Measurements from ENCODE around the gene FASTK. TPM values are rescaled to one million over a fixed set of nuclear protein-coding genes. Genes with fewer than 3 reads are reported as not detected.

The FASTK gene
- polyA plus RNA-seq, 4 donors: 41.3 to 74.7 (median 47.8) TPM

GRCh38 chr7:151083071-151083823 is 2.6 kb upstream of the FASTK start, which contains the start of gene TMUB1:
Gene TMUB1 (minus strand): TSS chr7:151083493. CDS start chr7:151082563, 930 bp downstream.
- DNase-seq (ENCODE audit: low read depth in 4 of 4, low spot score in 3 of 4): no peak

- no peak for DNase-seq (ENCODE audit: low read depth in 4 of 4, low spot score in 3 of 4)
These were observed 1.8 kb upstream of the FASTK start for GRCh38 chr7:151082141-151083070.

GRCh38 chr7:151081170-151082101 is 827 bp upstream of the FASTK start:
- DNase-seq (ENCODE audit: low read depth in 4 of 4, low spot score in 3 of 4): no peak

- no peak for DNase-seq (ENCODE audit: low read depth in 4 of 4, low spot score in 3 of 4)
These were observed 515 bp downstream of the FASTK start for GRCh38 chr7:151080067-151080521.

- DNase-seq (ENCODE audit: low read depth in 4 of 4, low spot score in 3 of 4): no peak
These were observed 1.3 kb downstream of the FASTK start for GRCh38 chr7:151079199-151079910.

- no peak for DNase-seq (ENCODE audit: low read depth in 4 of 4, low spot score in 3 of 4)
These were observed 2.2 kb downstream of the FASTK start for GRCh38 chr7:151078233-151079040.

GRCh38 chr7:151077705-151078232 is 2.8 kb downstream of the FASTK start:
- DNase-seq (ENCODE audit: low read depth in 4 of 4, low spot score in 3 of 4): no peak

GRCh38 chr7:151076863-151077704 is 3.5 kb downstream of the FASTK start:
- DNase-seq (ENCODE audit: low read depth in 4 of 4, low spot score in 3 of 4): no peak

GRCh38 chr7:151075978-151076426 is 4.6 kb downstream of the FASTK start:
- DNase-seq (ENCODE audit: low read depth in 4 of 4, low spot score in 3 of 4): no peak

GRCh38 chr7:151075662-151075971 is 5.0 kb downstream of the FASTK start:
- no peak for DNase-seq (ENCODE audit: low read depth in 4 of 4, low spot score in 3 of 4)

GRCh38 chr7:151074817-151075661 is 5.6 kb downstream of the FASTK start:
- no peak for DNase-seq (ENCODE audit: low read depth in 4 of 4, low spot score in 3 of 4)

GRCh38 chr7:151073990-151074389 is 6.6 kb downstream of the FASTK start:
- DNase-seq (ENCODE audit: low read depth in 4 of 4, low spot score in 3 of 4): no peak

- no peak for DNase-seq (ENCODE audit: low read depth in 4 of 4, low spot score in 3 of 4)
These were observed 9.4 kb downstream of the FASTK start for GRCh38 chr7:151071032-151071866.

GRCh38 chr7:151070574-151070960 is 10.0 kb downstream of the FASTK start:
- no peak for DNase-seq (ENCODE audit: low read depth in 4 of 4, low spot score in 3 of 4)

GRCh38 chr7:151069841-151070573 is 10.6 kb downstream of the FASTK start:
- no peak for DNase-seq (ENCODE audit: low read depth in 4 of 4, low spot score in 3 of 4)

Data from left renal pelvis (tissue), 4 donors.